ENCODE data around the gene STAB2.

The STAB2 gene

GRCh38 chr12:103697971-103698751 is 111.1 kb downstream of the STAB2 start:
- DNase-seq, result no peak

GRCh38 chr12:103698752-103699560 is 111.9 kb downstream of the STAB2 start:
- no peak for DNase-seq

GRCh38 chr12:103705098-103705497 is 118.0 kb downstream of the STAB2 start:
- no peak for DNase-seq

- no peak for DNase-seq
Measured at GRCh38 chr12:103705927-103706326, 118.9 kb downstream of the STAB2 start.

GRCh38 chr12:103707446-103707845 is 120.4 kb downstream of the STAB2 start:
- DNase-seq, result no peak

GRCh38 chr12:103710544-103710943 is 123.5 kb downstream of the STAB2 start:
- no peak for DNase-seq

GRCh38 chr12:103712216-103712615 is 125.1 kb downstream of the STAB2 start:
- no peak for DNase-seq

GRCh38 chr12:103715494-103715893 is 128.4 kb downstream of the STAB2 start:
- no peak for DNase-seq

- DNase-seq, result no peak
Measured at GRCh38 chr12:103716517-103717196, 129.6 kb downstream of the STAB2 start.

GRCh38 chr12:103725398-103725797 is 138.3 kb downstream of the STAB2 start:
- DNase-seq, result no peak

- no peak for DNase-seq
Measured at GRCh38 chr12:103727638-103728037, 140.6 kb downstream of the STAB2 start.

GRCh38 chr12:103728323-103728722 is 141.2 kb downstream of the STAB2 start:
- DNase-seq, result no peak

GRCh38 chr12:103729499-103729898 is 142.4 kb downstream of the STAB2 start:
- DNase-seq, result no peak

- DNase-seq, result no peak
Measured at GRCh38 chr12:103731539-103731938, 144.5 kb downstream of the STAB2 start.

GRCh38 chr12:103734863-103735262 is 147.8 kb downstream of the STAB2 start:
- no peak for DNase-seq

- no peak for DNase-seq
Measured at GRCh38 chr12:103735291-103735690, 148.2 kb downstream of the STAB2 start.

GRCh38 chr12:103736572-103736971 is 149.5 kb downstream of the STAB2 start:
- DNase-seq, result no peak

GRCh38 chr12:103737881-103738280 is 150.8 kb downstream of the STAB2 start:
- DNase-seq, result no peak

- DNase-seq, result no peak
Measured at GRCh38 chr12:103742349-103742932, 155.4 kb downstream of the STAB2 start.

- no peak for DNase-seq
Measured at GRCh38 chr12:103743788-103744187, 156.7 kb downstream of the STAB2 start.

GRCh38 chr12:103745962-103746361 is 158.9 kb downstream of the STAB2 start:
- no peak for DNase-seq

GRCh38 chr12:103748002-103748401 is 160.9 kb downstream of the STAB2 start:
- no peak for DNase-seq

GRCh38 chr12:103748875-103749274 is 161.8 kb downstream of the STAB2 start:
- DNase-seq, result no peak
